Measurements from ENCODE around the gene CASTOR1. TPM values are rescaled to one million over a fixed set of nuclear protein-coding genes. Genes with fewer than 3 reads are reported as not detected.

Gene CASTOR1
- total RNA-seq, 2 experiments from 2014 or later, result 4.5 to 9.1 TPM

DNA sequence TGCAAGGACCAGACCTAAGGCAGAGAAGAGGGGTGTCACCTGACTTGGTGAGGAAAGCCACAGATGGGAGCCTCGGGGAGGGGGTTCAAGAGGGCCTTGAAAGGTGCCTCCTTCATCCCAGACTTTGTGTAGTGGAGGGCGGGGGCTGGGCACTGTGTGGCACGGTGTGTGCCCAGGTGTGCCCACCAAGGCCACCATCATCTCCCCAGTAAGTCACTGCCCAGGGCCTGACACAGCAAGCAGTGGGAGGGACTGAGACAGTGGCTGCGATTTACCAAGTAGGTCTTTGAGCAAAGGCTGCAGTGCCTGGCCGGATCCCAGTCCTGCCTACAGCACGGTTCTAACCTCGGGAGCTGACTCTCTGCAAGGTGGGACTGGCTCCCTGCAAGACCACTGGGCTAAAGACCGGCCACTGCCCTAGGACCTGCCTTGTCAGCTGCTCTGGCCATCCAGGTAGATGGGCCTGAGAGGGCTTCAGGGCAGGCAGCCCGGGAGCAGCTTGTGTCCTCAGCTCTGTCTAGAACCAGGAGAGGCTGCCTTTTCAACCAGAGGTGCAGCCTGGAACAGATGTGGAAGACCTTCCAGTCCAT is 24.1 kb downstream of the CASTOR1 start:
- ChIA-PET POLR2A (no interaction called here), CTCF (ENCODE audit: unreplicated experiment) (no interaction called here)
- no peaks in the 10 kb centered on the region; the same call in 1 of the 2 replicates for H3K36me3 ChIP-seq (ENCODE audit: insufficient read depth, low read length)
- BruUV-seq (replicated peaks), result no TSS peak
- H3K4me3 ChIP-seq (ENCODE audit: low read depth, low read length, poor library complexity, severe bottlenecking), result peak overlapping the region; percentile 75
- peaks cover 20% of the 10 kb centered on the region for H3K4me1 ChIP-seq (ENCODE audit: insufficient read depth, low read length, poor library complexity, severe bottlenecking)
- no peaks in the 10 kb centered on the region for H3K9me3 ChIP-seq (ENCODE audit: low read length)
- H3K79me2 ChIP-seq (ENCODE audit: insufficient read depth, low read depth, low read length), result no peaks in the 10 kb centered on the region; the same call in 1 of the 2 replicates
- H4K20me1 ChIP-seq (ENCODE audit: insufficient read depth, low read length), result no peaks in the 10 kb centered on the region
- no peak for DNase-seq (ENCODE audit: low spot score)
- peak overlapping the region; percentile 60 for H2AFZ ChIP-seq (ENCODE audit: low read length)
- peak overlapping the region; percentile 89 for H3K4me2 ChIP-seq (ENCODE audit: low read length)
- no peak for TF ChIP-seq EZH2phosphoT487 (IDR thresholded peaks at IDR 0.05; ENCODE audit: borderline replicate concordance, low read depth, low read length)
- TF ChIP-seq, protein P1, sequence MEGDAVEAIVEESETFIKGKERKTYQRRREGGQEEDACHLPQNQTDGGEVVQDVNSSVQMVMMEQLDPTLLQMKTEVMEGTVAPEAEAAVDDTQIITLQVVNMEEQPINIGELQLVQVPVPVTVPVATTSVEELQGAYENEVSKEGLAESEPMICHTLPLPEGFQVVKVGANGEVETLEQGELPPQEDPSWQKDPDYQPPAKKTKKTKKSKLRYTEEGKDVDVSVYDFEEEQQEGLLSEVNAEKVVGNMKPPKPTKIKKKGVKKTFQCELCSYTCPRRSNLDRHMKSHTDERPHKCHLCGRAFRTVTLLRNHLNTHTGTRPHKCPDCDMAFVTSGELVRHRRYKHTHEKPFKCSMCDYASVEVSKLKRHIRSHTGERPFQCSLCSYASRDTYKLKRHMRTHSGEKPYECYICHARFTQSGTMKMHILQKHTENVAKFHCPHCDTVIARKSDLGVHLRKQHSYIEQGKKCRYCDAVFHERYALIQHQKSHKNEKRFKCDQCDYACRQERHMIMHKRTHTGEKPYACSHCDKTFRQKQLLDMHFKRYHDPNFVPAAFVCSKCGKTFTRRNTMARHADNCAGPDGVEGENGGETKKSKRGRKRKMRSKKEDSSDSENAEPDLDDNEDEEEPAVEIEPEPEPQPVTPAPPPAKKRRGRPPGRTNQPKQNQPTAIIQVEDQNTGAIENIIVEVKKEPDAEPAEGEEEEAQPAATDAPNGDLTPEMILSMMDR (conservative IDR thresholded peaks at IDR 0.05; ENCODE audit: low read length), result no peak
- peak overlapping the region; percentile 48 for H3K27ac ChIP-seq (ENCODE audit: low read depth, low read length, poor library complexity, severe bottlenecking)
- intact Hi-C loops (cut with micrococcal nuclease; ENCODE audit: unreplicated experiment), result no loop called here
- H3K9me2 ChIP-seq (ENCODE audit: insufficient read depth, low read length), result no peaks in the 10 kb centered on the region

DNA sequence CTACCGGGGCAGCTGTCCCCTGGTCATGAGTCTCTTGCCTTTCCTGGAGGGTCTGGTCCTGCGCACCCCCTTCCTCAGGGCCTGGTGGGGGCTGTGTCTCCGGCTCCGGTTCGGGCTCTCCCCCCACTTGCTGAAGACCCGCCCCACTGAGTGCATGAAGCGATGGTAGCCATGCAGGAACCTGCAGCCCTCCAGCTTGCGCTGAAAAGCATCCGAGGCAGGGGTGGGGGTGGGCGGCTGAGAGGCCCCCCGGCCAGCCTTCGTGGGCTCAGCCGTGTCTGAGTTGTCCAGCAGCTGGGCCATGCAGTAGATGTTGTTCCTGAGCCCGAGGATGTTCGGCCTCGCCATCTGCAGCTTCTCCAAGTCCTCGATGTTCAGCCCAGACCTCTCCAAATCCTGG is 25.4 kb downstream of the CASTOR1 start:
- Histone ChIP-seq H3K9me3 (ENCODE audit: low read length) (no peaks in the 10 kb centered on the region), H3K27ac (ENCODE audit: low read depth, low read length, poor library complexity, severe bottlenecking) (no peak overlapping the region), H3K9me2 (ENCODE audit: insufficient read depth, low read length) (no peaks in the 10 kb centered on the region), H3K4me1 (ENCODE audit: insufficient read depth, low read length, poor library complexity, severe bottlenecking) (peaks cover 20% of the 10 kb centered on the region), H3K79me2 (ENCODE audit: insufficient read depth, low read depth, low read length) (no peaks in the 10 kb centered on the region; the same call in 1 of the 2 replicates), H3K4me3 (ENCODE audit: low read depth, low read length, poor library complexity, severe bottlenecking) (no peak overlapping the region), H3K36me3 (ENCODE audit: insufficient read depth, low read length) (no peaks in the 10 kb centered on the region; the same call in 1 of the 2 replicates), H2AFZ (ENCODE audit: low read length) (no peak overlapping the region), H3K4me2 (ENCODE audit: low read length) (no peak overlapping the region), H4K20me1 (ENCODE audit: insufficient read depth, low read length) (no peaks in the 10 kb centered on the region)
- no peak for TF ChIP-seq EZH2phosphoT487 (IDR thresholded peaks at IDR 0.05; ENCODE audit: borderline replicate concordance, low read depth, low read length)
- TF ChIP-seq, protein P1 (conservative IDR thresholded peaks at IDR 0.05; ENCODE audit: low read length), result no peak
- no peak for DNase-seq (ENCODE audit: low spot score)
- BruUV-seq (replicated peaks), result no TSS peak
- POLR2A ChIA-PET, result no interaction called here
- intact Hi-C loops (cut with micrococcal nuclease; ENCODE audit: unreplicated experiment), result loop anchor here (1.0 kb wide), 3 partner anchors 23 to 127 kb away; partner anchors contain the start of gene RNF215
- CTCF ChIA-PET (ENCODE audit: unreplicated experiment), result interaction anchor here (0.6 to 1.1 kb wide), 2 partner anchors 128 to 371 kb away, joined by 6 to 14 read pairs; no protein-coding TSS in a partner anchor

Measured in OCI-LY7 (cell line).